ENCODE results near the gene OST4. TPM values are rescaled to one million over a fixed set of nuclear protein-coding genes. Genes with fewer than 3 reads are reported as not detected.
A peak's percentile ranks its signal among the peaks of the same experiment; 100 is the strongest.

OST4 gene
- total RNA-seq, 2 experiments from 2014 or later = 334 to 346 TPM

GRCh38 chr2:27100036-27100435 lies 28.6 kb upstream of the OST4 start:
- H3K27me3 Mint-ChIP-seq (ENCODE audit: low read depth) = peaks cover 3% of the 10 kb centered on the region
- H3K4me3 Mint-ChIP-seq = no peak overlapping the region
- CTCF ChIA-PET = interaction anchor here (1.0 to 4.1 kb wide), 8 partner anchors 13 to 203 kb away, joined by 3 to 23 read pairs (median 10); partner anchors contain the start of gene KHK
- DNase-seq (no peak), ATAC-seq (no peak)
- H3K36me3 Mint-ChIP-seq (ENCODE audit: low read depth) = no peaks in the 10 kb centered on the region
- H3K27ac Mint-ChIP-seq = no peak overlapping the region
- H3K9me3 Mint-ChIP-seq (ENCODE audit: insufficient read depth) = no peaks in the 10 kb centered on the region
- peaks cover 14% of the 10 kb centered on the region for H3K4me1 Mint-ChIP-seq (ENCODE audit: low read depth)
- POLR2A ChIA-PET = no interaction called here

GRCh38 chr2:27099334-27099955 lies 28.0 kb upstream of the OST4 start:
- Mint-ChIP-seq H3K4me1 (ENCODE audit: low read depth) (peaks cover 14% of the 10 kb centered on the region), H3K27ac (no peak overlapping the region), H3K4me3 (no peak overlapping the region), H3K36me3 (ENCODE audit: low read depth) (no peaks in the 10 kb centered on the region), H3K27me3 (ENCODE audit: low read depth) (peaks cover 3% of the 10 kb centered on the region), H3K9me3 (ENCODE audit: insufficient read depth) (no peaks in the 10 kb centered on the region)
- no peak for DNase-seq
- ChIA-PET POLR2A (interaction anchor here (0.6 kb wide), 1 partner anchor 27 kb away, joined by 3 read pairs; no protein-coding TSS in a partner anchor), CTCF (interaction anchor here (0.8 to 4.1 kb wide), 9 partner anchors 11 to 204 kb away, joined by 3 to 23 read pairs (median 4); partner anchors contain the start of genes KHK and TMEM214)
- ATAC-seq = no peak

GRCh38 chr2:27097341-27097740 lies 25.9 kb upstream of the OST4 start:
- H3K27me3 Mint-ChIP-seq (ENCODE audit: low read depth) = no peaks in the 10 kb centered on the region
- POLR2A ChIA-PET = interaction anchor here (1.4 kb wide), 1 partner anchor 46 kb away, joined by 3 read pairs; the partner anchor contains the start of gene AGBL5
- no peak overlapping the region for H3K4me3 Mint-ChIP-seq
- no peak overlapping the region for H3K27ac Mint-ChIP-seq
- H3K4me1 Mint-ChIP-seq (ENCODE audit: low read depth) = peaks cover 14% of the 10 kb centered on the region
- no peak for ATAC-seq
- DNase-seq = no peak
- CTCF ChIA-PET = interaction anchor here (0.7 to 4.1 kb wide), 15 partner anchors 9 to 206 kb away, joined by 3 to 26 read pairs (median 4); partner anchors contain the start of genes AGBL5, KHK, PREB and TRIM54
- H3K9me3 Mint-ChIP-seq (ENCODE audit: insufficient read depth) = no peaks in the 10 kb centered on the region
- no peaks in the 10 kb centered on the region for H3K36me3 Mint-ChIP-seq (ENCODE audit: low read depth)

GRCh38 chr2:27096748-27097297 lies 25.4 kb upstream of the OST4 start:
- ChIA-PET CTCF (interaction anchor here (0.7 to 4.1 kb wide), 15 partner anchors 9 to 587 kb away, joined by 3 to 26 read pairs (median 3); partner anchors contain the start of genes AGBL5, PREB and TRIM54), POLR2A (interaction anchor here (0.8 to 1.4 kb wide), 2 partner anchors 46 to 115 kb away, joined by 3 read pairs; partner anchors contain the start of genes AGBL5, ATRAID and SLC5A6)
- Mint-ChIP-seq H3K27me3 (ENCODE audit: low read depth) (no peaks in the 10 kb centered on the region), H3K36me3 (ENCODE audit: low read depth) (no peaks in the 10 kb centered on the region), H3K4me1 (ENCODE audit: low read depth) (peaks cover 14% of the 10 kb centered on the region), H3K9me3 (ENCODE audit: insufficient read depth) (no peaks in the 10 kb centered on the region), H3K27ac (no peak overlapping the region), H3K4me3 (no peak overlapping the region)
- DNase-seq (no peak), ATAC-seq (no peak)

- peak overlapping the region; percentile 60 for H3K27ac Mint-ChIP-seq
- DNase-seq (peak; percentile 61), ATAC-seq (peak; percentile 76)
- no peaks in the 10 kb centered on the region for H3K27me3 Mint-ChIP-seq (ENCODE audit: low read depth)
- H3K4me1 Mint-ChIP-seq (ENCODE audit: low read depth) = peaks cover 14% of the 10 kb centered on the region
- H3K9me3 Mint-ChIP-seq (ENCODE audit: insufficient read depth) = no peaks in the 10 kb centered on the region
- CTCF ChIA-PET = interaction anchor here (0.8 to 4.1 kb wide), 11 partner anchors 9 to 588 kb away, joined by 3 to 26 read pairs (median 3); partner anchors contain the start of genes PREB and TMEM214
- POLR2A ChIA-PET = interaction anchor here (0.8 kb wide), 1 partner anchor 116 kb away, joined by 3 read pairs; the partner anchor contains the start of genes ATRAID and SLC5A6
- peak overlapping the region; percentile 29 for H3K4me3 Mint-ChIP-seq
- no peaks in the 10 kb centered on the region for H3K36me3 Mint-ChIP-seq (ENCODE audit: low read depth)
These were observed 24.5 kb upstream of the OST4 start for GRCh38 chr2:27095745-27096651.

GRCh38 chr2:27095427-27095744 lies 23.9 kb upstream of the OST4 start:
- POLR2A ChIA-PET = no interaction called here
- H3K27ac Mint-ChIP-seq = peak overlapping the region; percentile 2
- peaks cover 14% of the 10 kb centered on the region for H3K4me1 Mint-ChIP-seq (ENCODE audit: low read depth)
- no peaks in the 10 kb centered on the region for H3K36me3 Mint-ChIP-seq (ENCODE audit: low read depth)
- ATAC-seq (no peak), DNase-seq (no peak)
- no peaks in the 10 kb centered on the region for H3K27me3 Mint-ChIP-seq (ENCODE audit: low read depth)
- H3K9me3 Mint-ChIP-seq (ENCODE audit: insufficient read depth) = no peaks in the 10 kb centered on the region
- CTCF ChIA-PET = interaction anchor here (1.0 to 3.5 kb wide), 4 partner anchors 31 to 184 kb away, joined by 3 to 26 read pairs (median 4); partner anchors contain the start of gene PREB
- H3K4me3 Mint-ChIP-seq = peak overlapping the region; percentile 3

- Mint-ChIP-seq H3K27ac (no peak overlapping the region), H3K27me3 (ENCODE audit: low read depth) (no peaks in the 10 kb centered on the region), H3K4me1 (ENCODE audit: low read depth) (peaks cover 18% of the 10 kb centered on the region), H3K4me3 (no peak overlapping the region), H3K9me3 (ENCODE audit: insufficient read depth) (no peaks in the 10 kb centered on the region), H3K36me3 (ENCODE audit: low read depth) (no peaks in the 10 kb centered on the region)
- ChIA-PET POLR2A (no interaction called here), CTCF (interaction anchor here (0.9 to 1.9 kb wide), 3 partner anchors 8 to 209 kb away, joined by 3 to 4 read pairs (median 4); no protein-coding TSS in a partner anchor)
- DNase-seq (no peak), ATAC-seq (no peak)
These were observed 23.0 kb upstream of the OST4 start for GRCh38 chr2:27094353-27094984.

- POLR2A ChIA-PET = no interaction called here
- H3K27ac Mint-ChIP-seq = no peak overlapping the region
- H3K36me3 Mint-ChIP-seq (ENCODE audit: low read depth) = no peaks in the 10 kb centered on the region
- no peaks in the 10 kb centered on the region for H3K9me3 Mint-ChIP-seq (ENCODE audit: insufficient read depth)
- DNase-seq (no peak), ATAC-seq (no peak)
- CTCF ChIA-PET = interaction anchor here (0.9 to 1.9 kb wide), 4 partner anchors 8 to 210 kb away, joined by 3 to 4 read pairs (median 4); no protein-coding TSS in a partner anchor
- H3K4me3 Mint-ChIP-seq = no peak overlapping the region
- peaks cover 24% of the 10 kb centered on the region for H3K4me1 Mint-ChIP-seq (ENCODE audit: low read depth)
- no peaks in the 10 kb centered on the region for H3K27me3 Mint-ChIP-seq (ENCODE audit: low read depth)
These were observed 22.2 kb upstream of the OST4 start for GRCh38 chr2:27093430-27094352.

GRCh38 chr2:27092696-27093429 lies 21.4 kb upstream of the OST4 start:
- H3K4me1 Mint-ChIP-seq (ENCODE audit: low read depth) = peaks cover 30% of the 10 kb centered on the region
- ATAC-seq (no peak), DNase-seq (no peak)
- ChIA-PET CTCF (interaction anchor here (1.0 to 1.9 kb wide), 3 partner anchors 9 to 187 kb away, joined by 3 to 4 read pairs (median 4); no protein-coding TSS in a partner anchor), POLR2A (no interaction called here)
- H3K9me3 Mint-ChIP-seq (ENCODE audit: insufficient read depth) = no peaks in the 10 kb centered on the region
- H3K27ac Mint-ChIP-seq = no peak overlapping the region
- H3K27me3 Mint-ChIP-seq (ENCODE audit: low read depth) = no peaks in the 10 kb centered on the region
- no peaks in the 10 kb centered on the region for H3K36me3 Mint-ChIP-seq (ENCODE audit: low read depth)
- no peak overlapping the region for H3K4me3 Mint-ChIP-seq

Data from activated CD8-positive, alpha-beta T cell treated with anti-CD3 and anti-CD28 coated beads, Interleukin-2, amount 10 ng/mL, durations not matched to agents 7 days and 5 days (primary cell).